GM23338 (cell line): ENCODE data around the gene ABCA13.

ENCODE experiments used
- CREB1 ChIP-seq: fragments of 250-450 bp; sonication (Bioruptor Pico); IDR thresholded peaks from 2 replicates; pipeline ENCODE4 v1.5.0; 2020; ENCODE audit warnings: low read depth, mild to moderate bottlenecking, moderate library complexity
- CTCF ChIP-seq, 2 experiments: fragments of 200-600 bp in 1 of 2; sonication (generic) in 1 of 2; conservative IDR thresholded peaks; 2 replicates each; pipeline versions ENCODE4 v1.5.1 to v1.6.1; 2016 to 2017; ENCODE audit warnings: antibody characterized with exemption in 2 of 2, low read depth in 2 of 2, mild to moderate bottlenecking in 2 of 2, moderate library complexity in 1 of 2
- EZH2 ChIP-seq: fragments of 200-600 bp; sonication (generic); IDR thresholded peaks from one replicate; pipeline ENCODE4 v1.8.0; 2017; ENCODE audit warnings: antibody characterized with exemption, mild to moderate bottlenecking, low read depth; ENCODE audit not compliant: unreplicated experiment
- EZH2phosphoT487 ChIP-seq: fragments of 200-600 bp; sonication (generic); IDR thresholded peaks from one replicate; pipeline ENCODE4 v1.8.1; 2018; ENCODE audit warnings: antibody characterized with exemption; ENCODE audit not compliant: unreplicated experiment
- JUNB ChIP-seq: IDR thresholded peaks from one replicate; pipeline ENCODE4 v1.6.1; 2016; ENCODE audit warnings: antibody characterized with exemption; ENCODE audit not compliant: unreplicated experiment
- NANOG ChIP-seq: IDR thresholded peaks from 2 replicates; pipeline ENCODE4 v1.6.1; 2016; ENCODE audit warnings: antibody characterized with exemption, borderline replicate concordance
- POLR2AphosphoS5 ChIP-seq: IDR thresholded peaks from 2 replicates; pipeline ENCODE4 v1.6.1; 2016; ENCODE audit warnings: antibody characterized with exemption, low read depth
- STAT1 ChIP-seq: IDR thresholded peaks from one replicate; pipeline ENCODE4 v1.6.1; 2016; ENCODE audit warnings: antibody characterized with exemption; ENCODE audit not compliant: unreplicated experiment
- ZNF114 ChIP-seq: fragments of 250-450 bp; sonication (Bioruptor Pico); IDR thresholded peaks from 2 replicates; pipeline ENCODE4 v1.5.0; 2020; ENCODE audit warnings: mild to moderate bottlenecking, moderate library complexity
- ZNF331 ChIP-seq: fragments of 250-450 bp; sonication (Bioruptor Pico); IDR thresholded peaks from 2 replicates; pipeline ENCODE4 v1.5.0; 2020; ENCODE audit warnings: low read depth, mild to moderate bottlenecking, moderate library complexity
- TF ChIP-seq, protein P1 (sequence below): IDR thresholded peaks from one replicate; pipeline ENCODE4 v1.6.1; 2018; ENCODE audit warnings: antibody characterized with exemption; ENCODE audit not compliant: unreplicated experiment
- TF ChIP-seq, protein P2 (sequence below): IDR thresholded peaks from 2 replicates; pipeline ENCODE4 v1.6.1; 2016; ENCODE audit warnings: antibody characterized with exemption
- TF ChIP-seq, protein P3 (sequence below): fragments of 250-450 bp; sonication (Bioruptor Pico); IDR thresholded peaks from 2 replicates; pipeline ENCODE4 v1.5.0; 2020; ENCODE audit warnings: mild to moderate bottlenecking, moderate library complexity

- no peak for TF ChIP-seq EZH2
- no peak for TF ChIP-seq CTCF (conservative IDR thresholded peaks at IDR 0.05; ENCODE audit: low read depth in 2 of 2)
- no peak for TF ChIP-seq EZH2phosphoT487
- no peak for TF ChIP-seq ZNF331
- no peak for TF ChIP-seq CREB1
- TF ChIP-seq, protein P1, sequence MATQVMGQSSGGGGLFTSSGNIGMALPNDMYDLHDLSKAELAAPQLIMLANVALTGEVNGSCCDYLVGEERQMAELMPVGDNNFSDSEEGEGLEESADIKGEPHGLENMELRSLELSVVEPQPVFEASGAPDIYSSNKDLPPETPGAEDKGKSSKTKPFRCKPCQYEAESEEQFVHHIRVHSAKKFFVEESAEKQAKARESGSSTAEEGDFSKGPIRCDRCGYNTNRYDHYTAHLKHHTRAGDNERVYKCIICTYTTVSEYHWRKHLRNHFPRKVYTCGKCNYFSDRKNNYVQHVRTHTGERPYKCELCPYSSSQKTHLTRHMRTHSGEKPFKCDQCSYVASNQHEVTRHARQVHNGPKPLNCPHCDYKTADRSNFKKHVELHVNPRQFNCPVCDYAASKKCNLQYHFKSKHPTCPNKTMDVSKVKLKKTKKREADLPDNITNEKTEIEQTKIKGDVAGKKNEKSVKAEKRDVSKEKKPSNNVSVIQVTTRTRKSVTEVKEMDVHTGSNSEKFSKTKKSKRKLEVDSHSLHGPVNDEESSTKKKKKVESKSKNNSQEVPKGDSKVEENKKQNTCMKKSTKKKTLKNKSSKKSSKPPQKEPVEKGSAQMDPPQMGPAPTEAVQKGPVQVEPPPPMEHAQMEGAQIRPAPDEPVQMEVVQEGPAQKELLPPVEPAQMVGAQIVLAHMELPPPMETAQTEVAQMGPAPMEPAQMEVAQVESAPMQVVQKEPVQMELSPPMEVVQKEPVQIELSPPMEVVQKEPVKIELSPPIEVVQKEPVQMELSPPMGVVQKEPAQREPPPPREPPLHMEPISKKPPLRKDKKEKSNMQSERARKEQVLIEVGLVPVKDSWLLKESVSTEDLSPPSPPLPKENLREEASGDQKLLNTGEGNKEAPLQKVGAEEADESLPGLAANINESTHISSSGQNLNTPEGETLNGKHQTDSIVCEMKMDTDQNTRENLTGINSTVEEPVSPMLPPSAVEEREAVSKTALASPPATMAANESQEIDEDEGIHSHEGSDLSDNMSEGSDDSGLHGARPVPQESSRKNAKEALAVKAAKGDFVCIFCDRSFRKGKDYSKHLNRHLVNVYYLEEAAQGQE = no peak
- no peak for TF ChIP-seq POLR2AphosphoS5
- TF ChIP-seq STAT1 = no peak
- TF ChIP-seq JUNB = no peak
- TF ChIP-seq NANOG = no peak
- no peak for TF ChIP-seq ZNF114 (CRISPR knock-in tag)
- TF ChIP-seq, protein P2, sequence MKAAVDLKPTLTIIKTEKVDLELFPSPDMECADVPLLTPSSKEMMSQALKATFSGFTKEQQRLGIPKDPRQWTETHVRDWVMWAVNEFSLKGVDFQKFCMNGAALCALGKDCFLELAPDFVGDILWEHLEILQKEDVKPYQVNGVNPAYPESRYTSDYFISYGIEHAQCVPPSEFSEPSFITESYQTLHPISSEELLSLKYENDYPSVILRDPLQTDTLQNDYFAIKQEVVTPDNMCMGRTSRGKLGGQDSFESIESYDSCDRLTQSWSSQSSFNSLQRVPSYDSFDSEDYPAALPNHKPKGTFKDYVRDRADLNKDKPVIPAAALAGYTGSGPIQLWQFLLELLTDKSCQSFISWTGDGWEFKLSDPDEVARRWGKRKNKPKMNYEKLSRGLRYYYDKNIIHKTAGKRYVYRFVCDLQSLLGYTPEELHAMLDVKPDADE = no peak
- TF ChIP-seq, protein P3, sequence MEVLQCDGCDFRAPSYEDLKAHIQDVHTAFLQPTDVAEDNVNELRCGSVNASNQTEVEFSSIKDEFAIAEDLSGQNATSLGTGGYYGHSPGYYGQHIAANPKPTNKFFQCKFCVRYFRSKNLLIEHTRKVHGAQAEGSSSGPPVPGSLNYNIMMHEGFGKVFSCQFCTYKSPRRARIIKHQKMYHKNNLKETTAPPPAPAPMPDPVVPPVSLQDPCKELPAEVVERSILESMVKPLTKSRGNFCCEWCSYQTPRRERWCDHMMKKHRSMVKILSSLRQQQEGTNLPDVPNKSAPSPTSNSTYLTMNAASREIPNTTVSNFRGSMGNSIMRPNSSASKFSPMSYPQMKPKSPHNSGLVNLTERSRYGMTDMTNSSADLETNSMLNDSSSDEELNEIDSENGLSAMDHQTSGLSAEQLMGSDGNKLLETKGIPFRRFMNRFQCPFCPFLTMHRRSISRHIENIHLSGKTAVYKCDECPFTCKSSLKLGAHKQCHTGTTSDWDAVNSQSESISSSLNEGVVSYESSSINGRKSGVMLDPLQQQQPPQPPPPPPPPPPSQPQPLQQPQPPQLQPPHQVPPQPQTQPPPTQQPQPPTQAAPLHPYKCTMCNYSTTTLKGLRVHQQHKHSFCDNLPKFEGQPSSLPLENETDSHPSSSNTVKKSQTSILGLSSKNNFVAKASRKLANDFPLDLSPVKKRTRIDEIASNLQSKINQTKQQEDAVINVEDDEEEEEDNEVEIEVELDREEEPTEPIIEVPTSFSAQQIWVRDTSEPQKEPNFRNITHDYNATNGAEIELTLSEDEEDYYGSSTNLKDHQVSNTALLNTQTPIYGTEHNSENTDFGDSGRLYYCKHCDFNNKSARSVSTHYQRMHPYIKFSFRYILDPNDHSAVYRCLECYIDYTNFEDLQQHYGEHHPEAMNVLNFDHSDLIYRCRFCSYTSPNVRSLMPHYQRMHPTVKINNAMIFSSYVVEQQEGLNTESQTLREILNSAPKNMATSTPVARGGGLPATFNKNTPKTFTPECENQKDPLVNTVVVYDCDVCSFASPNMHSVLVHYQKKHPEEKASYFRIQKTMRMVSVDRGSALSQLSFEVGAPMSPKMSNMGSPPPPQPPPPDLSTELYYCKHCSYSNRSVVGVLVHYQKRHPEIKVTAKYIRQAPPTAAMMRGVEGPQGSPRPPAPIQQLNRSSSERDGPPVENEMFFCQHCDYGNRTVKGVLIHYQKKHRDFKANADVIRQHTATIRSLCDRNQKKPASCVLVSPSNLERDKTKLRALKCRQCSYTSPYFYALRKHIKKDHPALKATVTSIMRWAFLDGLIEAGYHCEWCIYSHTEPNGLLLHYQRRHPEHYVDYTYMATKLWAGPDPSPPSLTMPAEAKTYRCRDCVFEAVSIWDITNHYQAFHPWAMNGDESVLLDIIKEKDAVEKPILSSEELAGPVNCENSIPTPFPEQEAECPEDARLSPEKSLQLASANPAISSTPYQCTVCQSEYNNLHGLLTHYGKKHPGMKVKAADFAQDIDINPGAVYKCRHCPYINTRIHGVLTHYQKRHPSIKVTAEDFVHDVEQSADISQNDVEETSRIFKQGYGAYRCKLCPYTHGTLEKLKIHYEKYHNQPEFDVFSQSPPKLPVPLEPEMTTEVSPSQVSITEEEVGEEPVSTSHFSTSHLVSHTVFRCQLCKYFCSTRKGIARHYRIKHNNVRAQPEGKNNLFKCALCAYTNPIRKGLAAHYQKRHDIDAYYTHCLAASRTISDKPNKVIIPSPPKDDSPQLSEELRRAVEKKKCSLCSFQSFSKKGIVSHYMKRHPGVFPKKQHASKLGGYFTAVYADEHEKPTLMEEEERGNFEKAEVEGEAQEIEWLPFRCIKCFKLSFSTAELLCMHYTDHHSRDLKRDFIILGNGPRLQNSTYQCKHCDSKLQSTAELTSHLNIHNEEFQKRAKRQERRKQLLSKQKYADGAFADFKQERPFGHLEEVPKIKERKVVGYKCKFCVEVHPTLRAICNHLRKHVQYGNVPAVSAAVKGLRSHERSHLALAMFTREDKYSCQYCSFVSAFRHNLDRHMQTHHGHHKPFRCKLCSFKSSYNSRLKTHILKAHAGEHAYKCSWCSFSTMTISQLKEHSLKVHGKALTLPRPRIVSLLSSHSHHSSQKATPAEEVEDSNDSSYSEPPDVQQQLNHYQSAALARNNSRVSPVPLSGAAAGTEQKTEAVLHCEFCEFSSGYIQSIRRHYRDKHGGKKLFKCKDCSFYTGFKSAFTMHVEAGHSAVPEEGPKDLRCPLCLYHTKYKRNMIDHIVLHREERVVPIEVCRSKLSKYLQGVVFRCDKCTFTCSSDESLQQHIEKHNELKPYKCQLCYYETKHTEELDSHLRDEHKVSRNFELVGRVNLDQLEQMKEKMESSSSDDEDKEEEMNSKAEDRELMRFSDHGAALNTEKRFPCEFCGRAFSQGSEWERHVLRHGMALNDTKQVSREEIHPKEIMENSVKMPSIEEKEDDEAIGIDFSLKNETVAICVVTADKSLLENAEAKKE (CRISPR knock-in tag) = no peak
Measured at GRCh38 chr7:48224042-48224441, 52.8 kb downstream of the ABCA13 start.
